IPS-NIHi11 (cell line): ENCODE measurements around the gene SLC25A1.
"Not testable (repeated sequence)": the region's sequence is repeated elsewhere in the genome, so short reads cannot be mapped to it uniquely, and the experiment has no call there.

ENCODE experiments used
- DNase-seq: peaks from one replicate; pipeline ENCODE4 v3.0.0; 2012; ENCODE audit warnings: mixed read lengths, low spot score

The SLC25A1 gene

GRCh38 chr22:19166421-19166820, 12.1 kb downstream of the SLC25A1 start:
- no peak for DNase-seq

GRCh38 chr22:19164425-19164824, 14.1 kb downstream of the SLC25A1 start:
- DNase-seq, result no peak

- not testable (repeated sequence) for DNase-seq
Observed at GRCh38 chr22:19158649-19159048, 19.9 kb downstream of the SLC25A1 start.

GRCh38 chr22:19156109-19156508, 22.4 kb downstream of the SLC25A1 start:
- DNase-seq, result not testable (repeated sequence)

GRCh38 chr22:19152942-19153883, 25.3 kb downstream of the SLC25A1 start:
- DNase-seq, result no peak

- no peak for DNase-seq
Observed at GRCh38 chr22:19151329-19152191, 27.0 kb downstream of the SLC25A1 start.

GRCh38 chr22:19150482-19151328, 27.8 kb downstream of the SLC25A1 start:
- DNase-seq, result no peak

GRCh38 chr22:19149991-19150390, 28.5 kb downstream of the SLC25A1 start, which contains the start of gene GSC2:
Gene GSC2 (minus strand): TSS chr22:19150292. CDS start chr22:19150283, 9 bp downstream.
- DNase-seq, result peak; percentile 70

- DNase-seq, result peak; percentile 72
Observed at GRCh38 chr22:19149047-19149883, 29.3 kb downstream of the SLC25A1 start.

- no peak for DNase-seq
Observed at GRCh38 chr22:19148417-19149046, 30.0 kb downstream of the SLC25A1 start.

GRCh38 chr22:19147195-19147780, 31.2 kb downstream of the SLC25A1 start:
- no peak for DNase-seq

- no peak for DNase-seq
Observed at GRCh38 chr22:19146215-19146968, 32.1 kb downstream of the SLC25A1 start.

- no peak for DNase-seq
Observed at GRCh38 chr22:19143967-19144400, 34.6 kb downstream of the SLC25A1 start.

GRCh38 chr22:19143212-19143611, 35.3 kb downstream of the SLC25A1 start:
- no peak for DNase-seq

GRCh38 chr22:19142394-19142793, 36.1 kb downstream of the SLC25A1 start:
- DNase-seq, result no peak

- DNase-seq, result no peak
Observed at GRCh38 chr22:19139974-19140373, 38.6 kb downstream of the SLC25A1 start.

GRCh38 chr22:19139001-19139356, 39.6 kb downstream of the SLC25A1 start:
- no peak for DNase-seq

GRCh38 chr22:19138217-19139000, 40.1 kb downstream of the SLC25A1 start:
- no peak for DNase-seq
